ENCODE data around the gene ANKS1B.
"Not testable (repeated sequence)": the region's sequence is repeated elsewhere in the genome, so short reads cannot be mapped to it uniquely, and the experiment has no call there.

Gene ANKS1B

DNA sequence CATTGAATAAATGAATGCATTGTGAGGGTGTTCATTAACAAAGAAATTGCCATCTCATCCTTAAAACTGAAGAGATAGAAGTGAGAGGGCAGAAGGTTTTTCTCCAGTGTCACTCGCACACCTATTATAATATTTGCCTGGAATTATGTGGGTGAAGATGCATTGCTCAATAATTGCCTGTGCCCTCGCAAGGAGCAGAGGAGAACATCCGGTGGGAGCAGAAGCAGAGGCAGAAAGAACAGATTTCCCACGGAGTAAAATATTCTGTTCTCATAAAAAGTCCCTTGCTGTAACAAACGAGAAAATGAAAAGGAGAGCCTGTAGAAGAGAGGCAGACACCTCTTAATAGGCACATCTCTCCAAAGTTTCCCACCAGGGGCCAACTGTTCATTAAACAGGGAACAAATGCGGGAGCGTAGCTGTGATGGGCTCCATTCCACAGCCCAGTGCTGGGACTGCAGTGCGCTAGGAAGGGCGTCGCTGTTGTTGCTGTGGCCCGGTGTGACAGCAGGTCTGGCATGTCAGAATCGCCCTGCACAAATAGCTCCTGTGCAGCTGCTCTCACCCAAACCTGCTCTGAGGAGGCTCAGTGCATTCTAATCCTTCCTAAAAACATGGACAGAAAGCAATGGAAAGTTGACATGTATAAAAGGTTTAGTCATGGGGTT lies 979.8 kb downstream of the ANKS1B start:
- DNase-seq (ENCODE audit: low read depth): no peak

DNA sequence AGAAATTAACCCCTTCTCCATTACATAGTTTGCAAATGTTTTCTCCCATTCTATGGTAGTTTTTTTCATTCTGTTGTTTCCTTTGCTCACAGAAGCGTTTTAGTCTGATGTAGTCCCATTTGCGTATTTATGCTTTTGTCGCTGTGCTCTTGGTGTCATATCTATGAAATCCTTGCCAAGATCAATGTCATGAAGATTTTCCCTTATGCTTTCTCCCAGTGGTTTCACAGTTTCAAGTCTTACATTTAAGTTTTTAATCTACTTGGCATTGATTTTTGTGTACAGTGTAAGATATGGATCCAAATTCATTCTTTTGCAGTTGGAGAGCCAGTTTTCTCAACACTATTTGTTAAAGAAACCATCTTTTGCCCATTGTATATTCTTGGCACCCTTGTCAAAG lies 982.0 kb downstream of the ANKS1B start:
- DNase-seq (ENCODE audit: low read depth): no peak

DNA sequence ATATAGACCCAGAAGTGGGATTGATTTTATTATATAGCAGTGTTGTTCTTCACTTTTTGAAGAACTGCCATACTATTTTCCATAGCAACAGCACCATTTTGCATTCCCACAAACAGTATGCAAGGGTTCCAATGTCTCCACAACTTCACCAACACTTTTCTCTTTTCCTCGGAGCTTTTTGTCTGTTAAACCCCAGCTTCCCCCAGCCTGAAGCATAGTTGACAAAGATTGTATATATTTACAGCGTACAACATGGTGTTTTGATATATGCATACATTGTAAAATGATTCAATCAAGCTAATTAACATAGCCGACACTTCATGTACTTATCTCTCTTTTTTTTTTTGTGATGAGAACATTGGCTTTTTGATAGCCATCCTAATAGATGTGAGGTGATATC lies 982.6 kb downstream of the ANKS1B start:
- no peak for DNase-seq (ENCODE audit: low read depth)

DNA sequence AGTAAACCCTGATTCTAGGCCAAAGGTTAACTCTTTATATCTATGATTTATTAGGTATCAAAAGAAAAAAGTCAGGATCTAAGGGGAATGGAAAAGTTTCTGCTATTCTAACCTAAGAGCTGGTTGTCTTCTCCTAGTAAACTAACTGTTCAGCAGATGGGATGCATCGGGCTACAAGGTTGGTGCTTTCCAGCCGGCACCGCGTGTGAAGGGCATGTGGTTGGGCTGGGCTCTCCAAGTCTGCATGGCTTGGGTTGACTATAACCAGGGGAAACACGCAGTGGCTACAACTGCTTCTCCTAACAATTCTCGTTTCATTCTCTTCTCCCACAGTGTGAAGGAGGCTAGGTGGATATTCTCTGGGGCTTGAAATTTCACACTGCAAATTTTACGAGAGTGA lies 985.2 kb downstream of the ANKS1B start:
- DNase-seq (ENCODE audit: low read depth): no peak

DNA sequence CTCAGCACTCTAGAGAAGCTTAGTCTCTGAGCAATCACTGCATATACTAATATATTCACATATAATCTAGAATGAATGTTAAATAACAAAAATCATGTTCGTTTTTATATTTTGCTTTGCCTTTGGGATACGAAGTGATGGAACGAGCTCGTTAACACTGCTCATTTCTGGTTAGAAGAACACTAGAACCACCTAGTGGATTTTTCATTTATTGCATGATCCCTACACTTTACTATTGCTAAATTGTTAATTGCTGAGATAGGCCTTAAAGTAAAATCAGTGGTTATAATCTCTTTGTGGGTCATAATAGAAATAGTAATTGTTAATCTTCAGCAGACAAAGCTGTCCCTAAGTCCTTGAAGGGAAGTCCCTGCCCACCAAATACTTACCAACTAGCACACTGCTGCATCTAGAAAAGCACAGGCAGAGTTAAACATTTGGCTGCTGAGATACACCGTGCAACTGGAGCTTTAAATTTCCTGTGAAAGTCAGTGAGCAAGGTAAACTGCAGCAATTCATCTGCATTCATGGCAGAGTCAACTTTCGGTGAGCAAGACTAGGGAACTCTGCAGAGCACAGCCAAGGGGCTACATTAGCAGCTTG lies 985.9 kb downstream of the ANKS1B start:
- no peak for DNase-seq (ENCODE audit: low read depth)

DNA sequence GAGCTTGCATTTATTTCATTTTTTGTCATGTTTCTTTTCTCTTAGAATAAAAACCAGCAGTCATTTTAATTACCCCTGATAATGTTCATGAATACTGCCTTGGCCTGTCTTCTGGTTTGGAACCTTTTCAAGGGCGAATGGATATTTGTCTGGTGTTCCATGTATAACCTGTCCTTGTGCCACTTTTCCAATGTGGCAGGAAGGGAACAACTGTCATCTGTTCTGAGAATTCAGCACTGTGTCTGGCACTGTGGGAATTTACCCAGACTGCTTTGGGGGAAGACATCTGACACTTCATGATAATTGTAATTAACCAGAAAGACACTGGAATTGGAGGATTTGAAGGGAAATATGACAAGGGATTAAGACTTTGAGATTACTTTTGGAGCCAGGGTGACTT lies 986.8 kb downstream of the ANKS1B start:
- DNase-seq (ENCODE audit: low read depth): no peak

DNA sequence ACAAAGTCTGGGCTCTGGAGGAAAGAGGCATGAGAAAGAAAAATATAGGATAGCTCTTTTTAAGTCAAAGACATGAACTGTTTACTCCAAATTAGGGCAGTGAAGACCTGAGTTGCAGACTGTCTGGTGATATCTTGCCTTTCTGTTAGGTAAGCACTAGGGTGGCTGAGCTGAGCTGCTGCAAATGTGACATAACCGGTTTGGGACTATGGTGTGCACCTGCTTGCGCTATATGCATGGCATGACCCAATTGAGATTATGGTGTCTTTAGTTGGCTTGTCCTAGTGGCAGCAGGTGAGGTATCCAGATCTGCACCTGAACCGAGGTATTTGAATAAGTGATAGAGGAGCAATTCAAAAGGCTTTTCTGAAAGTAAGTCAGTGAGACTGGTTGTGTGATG lies 994.1 kb downstream of the ANKS1B start:
- no peak for DNase-seq (ENCODE audit: low read depth)

DNA sequence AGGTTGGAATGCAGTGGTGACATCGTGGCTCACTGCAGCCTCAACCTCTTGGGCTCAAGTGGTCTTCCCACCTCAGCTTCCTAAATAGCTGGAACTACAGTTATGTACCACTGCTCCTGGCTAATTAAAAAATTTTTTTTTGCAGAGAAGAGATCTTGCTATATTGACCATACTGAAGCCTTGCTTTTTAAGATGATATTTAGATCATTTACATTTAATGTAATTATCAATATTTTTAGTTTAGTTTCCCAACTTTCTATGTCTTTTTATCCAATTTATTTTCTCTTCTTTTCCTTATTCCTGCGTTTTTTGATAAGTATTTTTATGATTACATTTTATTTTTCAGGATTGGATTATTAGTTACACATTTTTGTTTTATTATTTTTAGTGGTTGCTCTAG lies 999.6 kb downstream of the ANKS1B start:
- DNase-seq (ENCODE audit: low read depth): no peak

DNA sequence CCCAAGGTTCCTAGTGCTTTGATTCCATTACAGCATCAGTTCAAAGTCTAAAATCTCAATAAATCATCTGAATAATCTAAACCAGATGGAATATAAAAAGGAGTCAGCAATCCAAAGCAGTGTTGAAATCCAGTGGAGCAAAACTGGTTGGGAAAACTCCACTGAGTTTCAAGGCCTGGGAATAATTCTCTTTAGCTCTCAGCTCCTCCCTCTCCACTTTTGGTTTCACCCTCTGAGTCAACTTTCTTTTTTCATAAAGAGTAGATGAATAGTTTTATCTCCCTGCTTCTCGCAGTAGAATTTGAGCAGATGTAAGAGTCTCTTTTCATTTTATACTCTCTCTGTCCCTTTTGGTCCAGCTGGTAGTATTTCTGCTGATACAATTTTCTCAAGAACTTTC lies 1001.1 kb downstream of the ANKS1B start:
- DNase-seq (ENCODE audit: low read depth): no peak

DNA sequence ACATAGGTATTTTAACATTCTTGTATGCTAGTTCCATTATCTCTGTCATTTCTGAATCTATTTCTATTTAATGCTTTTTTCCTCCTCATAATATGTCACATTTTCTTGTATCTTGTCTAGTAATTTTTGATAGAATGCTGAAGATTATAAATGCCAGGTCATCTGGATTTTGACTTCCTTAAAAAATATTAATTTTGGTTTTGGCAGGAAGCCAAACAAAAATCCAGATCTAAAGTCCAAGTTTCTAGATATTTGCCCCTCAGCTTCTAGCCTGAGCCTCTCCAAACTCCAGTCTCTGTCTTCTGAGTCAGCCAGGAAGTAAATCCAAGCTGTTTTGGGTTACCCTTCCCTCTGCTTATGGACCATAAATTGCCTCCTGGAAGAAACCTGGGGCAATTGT lies 1004.2 kb downstream of the ANKS1B start:
- no peak for DNase-seq (ENCODE audit: low read depth)

DNA sequence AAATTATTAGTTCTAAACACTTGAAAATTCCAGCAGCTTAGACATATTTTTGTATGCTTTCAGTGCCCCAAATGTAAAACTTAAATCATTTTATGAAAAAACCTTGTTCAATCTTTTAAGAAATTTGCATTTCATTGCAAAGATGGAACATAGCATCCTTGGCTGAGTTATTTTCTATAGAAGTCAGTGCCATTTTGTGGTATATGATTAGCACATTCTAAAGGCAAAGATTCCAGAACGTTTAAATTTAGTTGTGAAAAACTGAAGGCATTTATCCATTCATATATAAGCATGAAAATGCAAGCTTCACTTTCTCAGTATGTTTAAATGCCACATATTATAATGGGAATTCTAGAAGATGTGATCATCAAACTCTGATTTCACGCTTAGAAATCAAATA lies 1007.5 kb downstream of the ANKS1B start:
- DNase-seq (ENCODE audit: low read depth): no peak

DNA sequence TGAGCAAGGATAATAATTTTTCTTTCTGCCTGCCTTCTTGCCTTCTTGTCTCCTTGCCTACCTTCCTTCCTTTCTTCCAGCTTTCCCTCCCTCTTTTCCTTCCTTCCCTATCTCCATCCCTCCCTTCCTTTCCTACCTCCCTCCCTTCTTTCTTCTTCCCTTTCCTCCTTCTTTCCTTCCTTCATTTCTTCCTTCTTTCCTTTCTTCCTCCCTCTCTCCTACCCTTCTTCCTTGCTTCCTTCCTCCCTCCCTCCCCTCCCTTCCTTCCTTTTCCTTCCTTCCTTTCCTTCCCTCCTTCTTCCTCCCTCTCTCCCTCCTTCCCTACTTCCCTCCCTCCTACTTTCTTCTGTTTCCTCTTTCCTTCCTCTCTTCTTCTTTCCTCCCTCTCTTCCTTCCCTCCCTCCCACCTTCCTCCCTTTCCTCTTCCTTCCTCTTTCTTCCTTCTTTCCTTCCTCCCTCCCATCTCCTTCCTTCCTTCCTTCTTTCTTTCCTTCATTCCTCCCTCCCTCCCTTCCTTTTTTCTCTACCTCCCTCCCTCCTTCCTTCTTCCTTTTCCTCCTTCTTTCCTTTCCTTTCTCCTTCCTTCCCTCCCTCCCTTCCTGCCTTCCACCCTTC lies 1009.9 kb downstream of the ANKS1B start:
- no peak for DNase-seq (ENCODE audit: low read depth)

DNA sequence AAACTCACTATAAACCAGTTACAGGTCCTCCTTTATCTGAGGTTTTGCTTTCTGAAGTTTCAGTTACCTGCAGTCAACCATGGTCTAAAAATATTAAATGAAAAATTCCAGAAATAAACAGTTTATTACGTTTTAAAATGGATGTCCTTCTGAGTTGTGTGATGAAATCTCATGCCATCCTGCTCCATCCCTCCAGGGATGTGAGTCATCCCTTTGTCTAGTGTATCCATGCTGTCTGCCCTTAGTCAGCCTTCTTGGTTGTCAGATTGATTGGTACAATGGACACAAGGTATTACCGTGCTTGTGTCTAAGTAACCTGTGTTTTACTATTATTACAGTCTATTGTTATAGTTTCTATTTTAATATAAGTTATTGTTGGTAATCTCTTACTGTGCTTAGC lies 1011.3 kb downstream of the ANKS1B start:
- DNase-seq (ENCODE audit: low read depth): no peak

DNA sequence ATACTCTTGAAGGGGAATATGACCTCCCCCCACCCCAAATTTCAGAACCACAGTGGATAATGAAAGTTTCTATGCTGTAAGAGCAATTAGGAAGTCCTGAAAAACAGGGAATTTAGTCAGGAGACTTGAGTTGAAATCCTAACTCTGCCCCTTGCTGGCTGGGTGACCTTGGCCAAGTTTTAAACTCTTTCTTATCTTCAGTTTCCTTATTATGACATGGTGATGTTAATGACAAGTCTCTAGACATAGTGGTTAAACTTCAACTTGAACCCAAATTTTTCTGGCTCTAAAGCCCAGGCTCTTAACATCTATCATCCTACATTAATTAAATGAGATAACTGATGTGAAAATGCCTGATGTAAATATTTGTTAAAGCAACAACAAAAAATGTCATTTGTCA lies 1013.8 kb downstream of the ANKS1B start:
- no peak for DNase-seq (ENCODE audit: low read depth)

DNA sequence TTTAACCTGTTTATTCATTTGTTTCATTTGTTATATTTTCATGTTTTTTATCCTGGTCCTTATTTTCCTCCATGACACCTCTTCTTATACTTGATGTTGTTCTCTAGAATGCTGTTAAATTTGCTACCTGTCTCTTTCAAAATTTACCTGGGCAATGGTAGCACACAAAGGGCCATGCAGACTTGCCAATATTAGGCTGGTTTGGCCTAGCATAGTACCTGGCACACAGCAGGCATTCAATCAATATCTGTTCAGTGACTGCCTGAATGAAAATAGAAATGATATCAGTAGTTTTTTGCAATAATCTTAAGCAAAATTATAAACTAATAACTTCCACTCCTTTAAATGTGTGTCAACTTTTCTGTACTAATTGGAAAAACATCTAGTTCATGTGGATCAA lies 1014.5 kb downstream of the ANKS1B start:
- no peak for DNase-seq (ENCODE audit: low read depth)

DNA sequence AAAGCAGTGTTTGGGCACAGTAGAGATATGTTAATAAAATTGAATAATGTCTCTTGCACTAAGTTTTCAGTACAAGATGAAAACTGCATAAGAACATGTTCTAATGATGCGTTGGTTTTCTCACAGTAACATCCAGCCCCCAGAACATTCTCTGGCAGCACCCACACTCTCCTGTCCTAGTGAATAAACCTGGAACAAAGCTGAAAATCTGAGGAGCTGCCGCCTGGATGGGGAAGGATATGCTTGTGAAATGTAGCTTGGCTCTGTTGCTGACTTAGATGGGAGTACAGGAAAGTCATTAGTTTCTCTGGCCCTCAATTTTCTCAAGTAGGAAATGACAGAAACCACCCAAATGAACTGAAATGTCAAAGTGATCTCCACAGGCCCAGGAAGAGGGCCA lies 1015.8 kb downstream of the ANKS1B start:
- no peak for DNase-seq (ENCODE audit: low read depth)

DNA sequence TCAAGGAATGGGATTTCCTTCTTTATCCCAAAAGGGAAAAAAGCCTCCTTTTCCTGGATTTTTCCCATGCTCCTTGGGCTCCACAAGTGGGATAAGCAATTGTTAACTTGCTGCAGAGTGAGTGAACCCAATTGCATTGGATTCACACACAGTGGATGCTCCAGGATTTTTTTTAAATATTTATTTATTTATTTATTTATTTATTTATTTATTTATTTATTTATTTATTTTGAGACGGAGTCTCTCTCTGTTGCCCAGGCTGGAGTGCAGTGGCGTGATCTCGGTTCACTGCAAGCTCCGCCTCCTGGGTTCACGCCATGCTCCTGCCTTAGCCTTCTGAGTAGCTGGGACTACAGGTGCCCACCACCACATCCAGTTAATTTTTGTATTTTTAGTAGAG lies 1027.6 kb downstream of the ANKS1B start:
- DNase-seq (ENCODE audit: low read depth): not testable (repeated sequence)

DNA sequence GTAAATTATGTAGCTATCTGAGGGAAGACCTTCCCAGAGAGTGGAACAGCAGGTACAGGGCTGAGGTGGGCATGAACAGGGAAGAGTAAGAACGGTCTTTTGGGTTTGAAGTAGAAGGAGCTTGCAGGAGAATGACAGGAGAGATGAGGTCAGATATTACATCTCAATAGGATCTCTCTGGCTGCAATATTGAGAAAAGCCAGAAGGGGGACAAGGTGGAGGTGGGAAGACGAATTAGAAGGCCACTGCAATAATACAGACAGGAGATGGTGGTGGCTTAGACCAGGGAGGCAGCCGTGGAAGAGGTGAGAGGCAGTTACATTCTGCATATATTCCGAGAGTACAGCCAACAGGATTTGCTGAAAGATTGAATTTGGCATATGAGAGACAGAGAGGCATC lies 1029.5 kb downstream of the ANKS1B start:
- DNase-seq (ENCODE audit: low read depth): no peak

DNA sequence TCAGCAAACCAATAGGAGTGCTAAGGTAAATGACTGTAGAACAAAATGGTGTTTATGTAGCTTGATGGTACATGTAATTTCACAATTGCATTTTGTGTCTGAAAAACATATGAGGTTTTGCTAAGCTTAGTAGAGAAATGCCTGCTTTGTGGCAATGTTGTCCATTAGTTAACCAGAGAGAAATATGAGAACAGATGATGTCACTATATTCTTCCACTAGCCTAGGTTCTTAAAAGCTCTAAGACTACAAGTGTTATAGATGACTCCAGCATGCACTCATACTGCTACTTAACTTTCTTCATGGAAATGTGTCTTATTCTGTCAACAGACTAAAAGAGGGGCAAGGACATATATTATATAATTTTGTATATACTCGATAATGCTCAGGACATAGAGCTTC lies 1030.2 kb downstream of the ANKS1B start:
- DNase-seq (ENCODE audit: low read depth): no peak

DNA sequence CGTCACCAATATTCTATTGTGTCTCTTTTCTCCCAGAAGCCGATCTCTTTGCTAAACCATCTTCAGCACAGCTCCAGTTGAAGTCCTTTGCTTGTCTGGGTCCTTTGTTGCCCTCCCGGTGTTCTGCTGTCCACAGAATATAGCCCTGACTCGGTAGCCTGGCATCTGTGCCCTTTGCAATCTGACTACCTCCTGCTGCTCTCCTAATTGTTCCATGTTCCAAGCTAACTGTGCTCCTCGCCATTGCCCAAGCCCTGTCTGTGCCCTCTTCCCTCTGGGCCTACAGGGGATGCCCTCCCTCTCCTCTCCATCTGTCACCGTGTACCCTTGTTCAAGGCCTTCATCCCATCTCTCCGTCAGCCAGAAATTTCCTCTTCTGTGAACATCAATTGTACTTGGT lies 1033.3 kb downstream of the ANKS1B start:
- DNase-seq (ENCODE audit: low read depth): no peak

DNA sequence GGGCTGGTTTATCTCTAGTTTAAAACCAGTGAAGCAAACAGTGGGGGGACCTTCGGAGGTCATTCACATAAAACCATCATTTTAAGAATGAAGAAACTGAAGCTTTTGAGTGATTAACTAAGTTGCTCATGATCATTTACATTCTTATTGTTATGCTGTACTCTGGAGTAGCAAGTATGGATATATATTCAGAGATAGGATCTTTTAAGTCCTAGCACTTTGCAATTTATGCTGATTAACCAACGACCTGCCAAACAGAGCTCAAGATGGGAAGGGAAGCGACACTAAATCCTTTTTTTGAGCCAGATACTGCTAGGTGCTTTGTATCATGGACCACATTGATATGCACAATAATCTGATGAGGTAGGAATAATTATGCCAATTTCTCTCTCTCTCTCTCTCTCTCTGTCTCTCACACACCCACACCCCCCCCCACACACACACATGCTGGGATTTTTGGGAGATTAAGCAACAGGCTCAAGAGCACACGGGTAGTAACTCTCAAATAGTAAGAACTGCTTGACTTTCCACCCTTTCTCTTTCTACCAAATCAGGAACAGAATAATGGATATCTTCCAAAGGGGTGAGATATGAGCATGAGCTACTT lies 1036.3 kb downstream of the ANKS1B start:
- no peak for DNase-seq (ENCODE audit: low read depth)

DNA sequence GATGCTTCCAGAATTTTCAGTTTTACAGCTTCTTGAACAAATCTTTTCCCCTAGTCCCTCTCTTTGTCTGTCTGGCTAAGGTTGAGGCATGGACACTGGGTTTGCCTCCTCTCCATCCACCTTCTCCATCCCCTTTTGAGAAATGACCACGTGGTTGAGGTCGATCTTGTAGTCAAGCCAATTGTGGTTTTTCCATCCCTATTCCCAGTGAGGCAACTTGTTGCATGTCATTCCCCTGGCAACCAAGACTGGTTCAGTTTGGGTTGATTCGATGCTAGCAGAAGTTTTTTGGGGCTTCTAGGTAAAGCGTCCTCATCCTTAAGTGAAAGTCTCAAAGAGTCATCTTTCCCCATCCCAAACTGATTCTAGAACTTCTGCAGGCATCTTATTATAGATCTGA lies 1038.9 kb downstream of the ANKS1B start:
- no peak for DNase-seq (ENCODE audit: low read depth)

DNA sequence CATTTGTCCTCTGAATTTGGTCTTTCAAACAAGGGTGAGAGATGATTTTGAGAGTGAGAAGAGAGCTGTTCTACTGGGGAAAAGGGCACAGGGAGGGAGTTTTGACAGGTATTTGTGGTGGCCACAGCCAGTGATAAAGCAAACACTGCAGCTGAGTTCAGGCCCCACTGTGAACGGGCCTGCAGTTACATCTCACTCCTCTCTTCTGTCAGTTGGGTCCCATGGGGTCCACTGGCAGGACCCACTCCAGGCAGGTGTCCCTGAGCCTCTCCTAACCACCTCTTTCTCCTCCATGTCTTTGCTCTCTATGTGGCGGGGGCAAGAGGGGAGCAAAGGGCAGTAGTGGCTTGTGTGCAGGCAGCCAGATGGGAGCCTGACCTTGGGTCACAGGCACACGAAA lies 1044.8 kb downstream of the ANKS1B start:
- DNase-seq (ENCODE audit: low read depth): no peak

DNA sequence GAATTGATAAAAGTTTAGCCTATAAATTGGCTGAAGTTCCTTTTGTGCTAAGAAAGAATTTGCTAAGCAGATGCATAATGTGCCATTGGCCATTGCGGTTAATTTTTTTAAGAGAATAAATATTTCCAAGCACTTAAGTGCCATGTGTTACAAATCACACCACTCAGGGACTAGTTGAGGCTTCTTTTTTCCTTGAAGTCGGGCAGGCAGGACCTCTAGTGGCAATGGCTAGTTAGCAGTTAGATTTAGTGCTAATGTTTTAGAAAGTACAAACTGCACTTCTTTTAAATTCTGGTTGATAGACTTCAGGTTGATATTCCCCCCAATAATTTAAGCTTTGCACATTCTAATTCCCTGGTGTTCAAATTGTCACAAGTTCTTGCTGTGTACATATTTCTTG lies 1045.4 kb downstream of the ANKS1B start:
- no peak for DNase-seq (ENCODE audit: low read depth)
